ENCODE results near the gene MYO3B.

DNA sequence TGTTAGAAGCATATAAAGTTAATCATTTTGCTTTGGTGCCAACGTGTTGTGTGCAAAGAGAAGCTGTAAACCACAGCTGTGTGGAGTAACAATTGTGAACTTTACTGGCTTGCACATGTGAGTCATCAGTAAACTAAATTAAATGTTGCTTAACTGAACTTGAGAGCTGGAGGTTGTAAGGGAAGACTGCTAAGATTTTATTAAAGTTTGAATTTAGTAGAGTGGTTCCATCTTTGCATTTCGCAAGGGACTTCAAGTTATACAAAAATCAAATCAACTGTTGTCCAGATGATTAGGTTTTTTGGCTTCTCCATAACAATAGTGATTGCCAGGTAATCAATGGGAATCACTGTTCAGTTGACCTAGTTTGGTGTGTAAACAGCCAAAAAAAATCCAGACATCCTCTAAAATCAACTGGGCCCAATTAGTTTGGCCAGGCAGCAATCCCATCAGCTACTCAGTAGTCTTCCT, 247.4 kb downstream of the MYO3B start:
- TF ChIP-seq, protein P1, sequence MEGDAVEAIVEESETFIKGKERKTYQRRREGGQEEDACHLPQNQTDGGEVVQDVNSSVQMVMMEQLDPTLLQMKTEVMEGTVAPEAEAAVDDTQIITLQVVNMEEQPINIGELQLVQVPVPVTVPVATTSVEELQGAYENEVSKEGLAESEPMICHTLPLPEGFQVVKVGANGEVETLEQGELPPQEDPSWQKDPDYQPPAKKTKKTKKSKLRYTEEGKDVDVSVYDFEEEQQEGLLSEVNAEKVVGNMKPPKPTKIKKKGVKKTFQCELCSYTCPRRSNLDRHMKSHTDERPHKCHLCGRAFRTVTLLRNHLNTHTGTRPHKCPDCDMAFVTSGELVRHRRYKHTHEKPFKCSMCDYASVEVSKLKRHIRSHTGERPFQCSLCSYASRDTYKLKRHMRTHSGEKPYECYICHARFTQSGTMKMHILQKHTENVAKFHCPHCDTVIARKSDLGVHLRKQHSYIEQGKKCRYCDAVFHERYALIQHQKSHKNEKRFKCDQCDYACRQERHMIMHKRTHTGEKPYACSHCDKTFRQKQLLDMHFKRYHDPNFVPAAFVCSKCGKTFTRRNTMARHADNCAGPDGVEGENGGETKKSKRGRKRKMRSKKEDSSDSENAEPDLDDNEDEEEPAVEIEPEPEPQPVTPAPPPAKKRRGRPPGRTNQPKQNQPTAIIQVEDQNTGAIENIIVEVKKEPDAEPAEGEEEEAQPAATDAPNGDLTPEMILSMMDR (IDR thresholded peaks at IDR 0.05), result no peak
- TF ChIP-seq POLR2A (IDR thresholded peaks at IDR 0.05; ENCODE audit: low read depth), result no peak

Data from esophagus muscularis mucosa (tissue), 3 donors.